SK-MEL-5 (cell line): ENCODE measurements around the gene STRADA. TPM values are rescaled to one million over a fixed set of nuclear protein-coding genes. Genes with fewer than 3 reads are reported as not detected.

ENCODE experiments used
- DNase-seq: peaks from one replicate; pipeline ENCODE4 v3.0.0-alpha.2; 2016; ENCODE audit warnings: low read depth, low spot score
- in situ Hi-C: cut with HindIII; loops from 2 replicates; pipeline ENCODE4 v1.10.0; 2016; ENCODE audit warnings: low sequenced_read_pairs, high pct_unique_total_duplicates, low pct_unique_long_range_greater_than_20kb
- total RNA-seq: library from RNA; depleted of rRNA; stranded (reverse); fragments of >200 nt; shearing (Covaris generic); gene quantifications from 2 replicates; pipeline ENCODE4 v1.2.3, GENCODE V29; 2014

The STRADA gene
- total RNA-seq, 1 experiment from 2014 or later = 11.9 TPM

DNA sequence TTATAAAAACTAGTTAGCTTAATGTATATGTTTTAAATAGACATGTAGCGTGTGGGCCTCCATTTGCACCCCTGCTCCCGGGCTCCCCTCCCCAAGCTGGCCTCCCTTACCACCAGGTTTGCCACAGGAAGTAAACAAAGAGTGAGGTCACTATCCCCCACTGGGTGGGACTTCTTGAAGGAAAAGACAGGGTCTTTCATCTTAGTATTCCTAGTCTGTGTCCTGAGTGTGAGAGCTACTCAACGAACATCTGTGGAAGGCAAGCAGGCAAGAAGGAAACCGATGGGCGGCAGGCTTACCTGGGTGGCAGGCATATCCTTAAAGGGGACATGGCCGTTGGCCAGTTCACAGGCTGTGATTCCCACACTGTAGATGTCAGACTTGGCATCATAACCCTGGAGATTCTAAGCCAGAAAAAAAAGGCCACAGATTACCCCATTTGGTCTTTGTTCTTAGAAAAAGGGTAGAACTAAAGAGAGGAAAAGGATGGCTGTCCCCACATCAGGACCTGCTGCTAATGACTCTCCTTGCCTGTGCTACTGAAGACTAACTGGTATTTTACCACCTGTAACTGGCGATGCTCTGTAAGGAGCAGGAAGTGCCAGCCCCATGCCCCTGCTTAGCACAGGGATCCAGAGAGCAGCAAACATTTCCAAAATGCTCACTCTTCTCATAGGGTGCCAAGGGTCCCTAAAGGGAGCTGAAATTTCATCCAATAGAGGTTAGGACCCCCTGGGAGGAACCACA is 35.1 kb downstream of the STRADA start:
- in situ Hi-C loops = no loop called here
- no peak for DNase-seq

GRCh38 chr17:63705657-63706056 is 35.9 kb downstream of the STRADA start:
- in situ Hi-C loops = no loop called here

GRCh38 chr17:63704836-63705235 is 36.8 kb downstream of the STRADA start:
- in situ Hi-C loops = no loop called here

More at GRCh38 chr17:63705657-63706056, 35.9 kb downstream of the STRADA start:
- DNase-seq = no peak

DNA sequence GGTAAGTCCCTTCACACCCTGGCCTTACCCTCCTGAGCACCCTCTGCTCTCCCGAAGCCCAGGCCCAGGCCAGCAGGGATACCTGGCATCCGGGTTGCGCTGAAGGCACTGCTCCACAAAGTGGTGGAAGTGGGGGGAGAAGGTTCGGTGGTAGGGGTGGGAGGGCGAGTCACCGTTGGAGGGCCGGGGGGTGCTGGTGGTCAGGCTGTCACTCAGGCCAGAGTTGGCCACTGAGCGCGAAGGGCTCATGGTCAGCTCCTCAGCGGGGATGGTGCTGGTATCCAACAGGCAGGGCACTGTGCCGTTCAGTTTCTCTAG is 37.4 kb downstream of the STRADA start:
- DNase-seq = no peak
- in situ Hi-C loops = no loop called here

More at GRCh38 chr17:63704836-63705235, 36.8 kb downstream of the STRADA start:
- DNase-seq = no peak

- in situ Hi-C loops = no loop called here
- DNase-seq = no peak
Observed at GRCh38 chr17:63703556-63704258, 37.9 kb downstream of the STRADA start.

- DNase-seq = no peak
- in situ Hi-C loops = no loop called here
Observed at GRCh38 chr17:63703029-63703428, 38.6 kb downstream of the STRADA start.

- no peak for DNase-seq
- in situ Hi-C loops = no loop called here
Observed at GRCh38 chr17:63702721-63703015, 38.9 kb downstream of the STRADA start.

GRCh38 chr17:63701868-63702720 is 39.5 kb downstream of the STRADA start:
- no peak for DNase-seq
- in situ Hi-C loops = no loop called here

- in situ Hi-C loops = no loop called here
- no peak for DNase-seq
Observed at GRCh38 chr17:63701456-63701820, 40.2 kb downstream of the STRADA start.

DNA sequence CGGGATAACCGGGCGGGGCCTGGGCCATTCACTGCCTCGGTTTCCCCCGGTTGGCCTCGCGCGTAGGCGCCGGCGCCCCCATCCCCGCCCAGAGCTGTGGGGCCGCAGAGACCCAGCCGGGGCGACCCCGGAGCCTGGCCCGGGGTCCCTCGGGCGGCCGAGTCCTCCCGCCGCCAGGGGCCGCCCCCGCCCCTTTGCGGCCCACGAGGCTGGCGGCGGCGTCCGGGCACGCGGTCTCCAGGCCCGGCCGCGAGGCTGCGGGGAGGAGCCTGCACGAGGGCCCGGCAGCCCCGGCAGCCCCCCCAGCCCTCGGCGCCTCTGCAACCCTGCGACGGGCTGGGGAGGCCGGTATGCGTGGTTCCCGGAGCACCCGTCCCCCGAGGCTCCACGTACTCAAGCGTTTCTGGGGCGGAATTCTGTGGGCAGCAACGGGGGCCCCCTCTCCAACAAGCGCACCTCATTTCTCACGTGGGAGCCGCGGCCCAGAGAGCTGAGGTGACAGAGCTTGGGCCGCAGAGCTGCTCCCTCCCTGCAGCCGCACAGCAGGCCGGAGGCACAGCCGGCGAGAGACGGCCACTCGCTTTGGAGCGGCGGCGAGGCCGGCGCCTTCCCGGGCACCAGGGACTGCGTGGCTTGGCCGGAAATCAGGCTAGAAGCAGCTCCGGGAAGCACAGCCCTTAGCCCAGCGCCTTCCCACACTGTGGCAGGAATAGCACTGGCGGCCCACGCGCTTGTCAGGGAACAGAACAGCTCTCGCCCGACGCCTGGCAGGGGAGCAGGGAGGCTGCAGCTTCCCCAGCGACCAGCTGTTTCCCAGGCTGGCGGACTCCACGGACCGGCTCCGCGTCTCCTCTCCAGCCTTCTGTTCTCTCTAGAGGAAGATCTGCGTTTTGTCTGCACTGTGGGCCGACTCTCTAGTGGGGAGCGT is 40.8 kb downstream of the STRADA start:
- no peak for DNase-seq
- in situ Hi-C loops = no loop called here

DNA sequence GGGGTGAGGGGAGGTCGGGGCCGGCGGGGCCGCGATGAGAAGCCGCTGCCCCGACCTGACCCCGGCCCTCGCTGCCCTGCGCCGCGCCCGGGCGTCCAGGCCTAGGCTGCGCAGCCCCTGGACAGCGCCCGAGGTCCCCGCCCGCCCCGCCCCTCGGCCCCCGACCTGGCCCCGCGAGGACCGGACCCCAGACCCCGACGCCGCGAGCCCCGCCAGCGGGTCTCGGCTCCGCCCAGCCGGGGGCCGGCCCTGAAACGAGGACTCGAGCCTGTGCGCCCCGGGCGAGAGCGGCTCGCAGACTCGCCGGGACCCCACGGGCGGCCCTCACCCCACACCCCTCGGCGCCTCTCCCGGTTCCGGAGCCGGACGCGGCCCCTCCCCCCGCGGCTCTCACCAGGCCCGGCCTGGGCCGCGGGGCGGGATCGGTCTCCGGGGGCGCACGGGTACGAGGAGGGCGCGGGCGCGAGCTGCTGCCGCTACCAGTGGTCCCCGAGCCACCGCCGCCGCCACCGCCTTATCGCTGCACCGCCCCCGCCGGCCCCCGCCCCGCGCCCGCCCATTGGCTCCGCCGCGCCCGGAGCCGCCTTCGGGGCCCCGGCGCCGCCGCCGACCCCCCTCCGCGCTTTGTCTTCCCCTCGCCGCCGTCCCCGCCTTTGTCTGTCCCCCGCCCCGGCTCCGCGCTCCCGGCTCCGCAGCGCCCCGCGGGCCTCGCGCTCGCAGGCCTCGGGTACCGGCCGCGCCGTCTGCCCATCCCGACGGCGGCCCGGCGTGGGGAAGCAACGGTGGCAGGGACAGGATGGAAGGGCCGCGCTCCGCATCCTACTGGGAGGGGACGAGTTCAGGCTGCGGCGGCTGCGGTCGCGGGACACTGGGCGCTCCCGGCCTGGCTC is 41.7 kb downstream of the STRADA start, which contains the start of gene LIMD2:
LIMD2 (minus strand) TSS at position 488 of the 890 bp plus-strand sequence. CDS start 827 bp downstream, outside the sequence.
- no peak for DNase-seq
- in situ Hi-C loops = no loop called here

DNA sequence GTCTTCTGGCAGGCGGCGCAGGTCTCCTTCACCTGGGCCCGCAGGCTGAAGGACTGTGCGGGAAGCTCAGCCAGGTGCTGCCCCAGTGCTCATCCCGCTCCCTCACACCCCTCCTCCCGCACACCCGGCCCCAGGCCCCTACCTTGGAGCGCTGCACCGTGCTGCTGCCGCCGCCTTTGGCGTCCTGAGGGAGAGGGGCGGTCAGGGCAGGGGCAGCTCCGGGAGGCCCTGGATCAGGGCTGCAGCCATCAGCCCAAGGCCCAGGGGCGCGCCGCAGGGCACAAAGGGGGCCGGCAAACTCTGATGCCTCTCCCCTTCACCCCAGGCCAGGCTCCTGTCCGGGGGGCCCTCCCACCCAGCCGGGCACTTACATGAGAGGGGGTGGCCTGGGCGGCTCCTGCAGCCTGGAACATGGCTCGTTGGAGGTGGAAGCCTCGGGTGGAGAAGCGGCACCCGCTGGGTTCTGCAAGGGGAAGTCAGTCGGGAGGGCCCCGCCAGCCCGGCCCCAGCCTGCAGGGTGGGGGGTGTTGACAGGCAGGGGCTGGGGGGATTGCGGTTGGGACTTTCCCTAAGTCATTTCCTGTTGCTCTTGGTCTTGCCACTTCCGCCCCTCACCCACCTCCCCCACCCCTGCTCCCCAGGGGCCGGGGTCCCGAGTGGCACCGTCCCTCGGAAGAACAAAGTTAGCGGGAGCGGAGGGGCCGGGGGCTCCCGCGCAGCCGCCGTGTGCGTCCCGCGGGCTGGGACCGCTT is 42.5 kb downstream of the STRADA start:
- no peak for DNase-seq
- in situ Hi-C loops = no loop called here

DNA sequence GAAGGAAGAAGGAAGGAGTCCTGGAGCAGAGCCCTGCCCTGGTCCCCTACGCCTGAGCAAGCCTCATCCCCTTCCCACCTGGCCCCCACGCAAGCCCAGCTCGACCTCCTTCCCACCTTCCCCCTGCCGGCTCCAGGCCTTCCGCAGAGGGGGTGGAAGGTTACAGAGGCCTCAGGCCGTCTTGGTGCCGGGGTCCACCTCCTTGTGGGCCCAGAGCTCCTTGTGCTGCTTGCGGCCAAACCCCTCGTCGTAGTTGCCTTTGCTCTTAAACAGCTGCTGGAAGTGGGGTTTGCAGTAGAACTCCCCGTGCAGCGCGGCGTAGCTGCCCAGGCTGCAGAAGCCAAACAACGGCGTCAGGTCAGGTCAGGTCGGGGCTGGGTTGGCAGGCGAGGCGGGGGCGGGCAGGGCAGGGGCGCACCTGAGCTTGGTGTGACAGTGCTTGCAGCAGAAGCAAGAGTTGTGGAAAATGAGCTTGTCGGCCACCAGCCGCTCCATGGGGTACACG is 43.2 kb downstream of the STRADA start:
- DNase-seq = no peak
- in situ Hi-C loops = no loop called here

DNA sequence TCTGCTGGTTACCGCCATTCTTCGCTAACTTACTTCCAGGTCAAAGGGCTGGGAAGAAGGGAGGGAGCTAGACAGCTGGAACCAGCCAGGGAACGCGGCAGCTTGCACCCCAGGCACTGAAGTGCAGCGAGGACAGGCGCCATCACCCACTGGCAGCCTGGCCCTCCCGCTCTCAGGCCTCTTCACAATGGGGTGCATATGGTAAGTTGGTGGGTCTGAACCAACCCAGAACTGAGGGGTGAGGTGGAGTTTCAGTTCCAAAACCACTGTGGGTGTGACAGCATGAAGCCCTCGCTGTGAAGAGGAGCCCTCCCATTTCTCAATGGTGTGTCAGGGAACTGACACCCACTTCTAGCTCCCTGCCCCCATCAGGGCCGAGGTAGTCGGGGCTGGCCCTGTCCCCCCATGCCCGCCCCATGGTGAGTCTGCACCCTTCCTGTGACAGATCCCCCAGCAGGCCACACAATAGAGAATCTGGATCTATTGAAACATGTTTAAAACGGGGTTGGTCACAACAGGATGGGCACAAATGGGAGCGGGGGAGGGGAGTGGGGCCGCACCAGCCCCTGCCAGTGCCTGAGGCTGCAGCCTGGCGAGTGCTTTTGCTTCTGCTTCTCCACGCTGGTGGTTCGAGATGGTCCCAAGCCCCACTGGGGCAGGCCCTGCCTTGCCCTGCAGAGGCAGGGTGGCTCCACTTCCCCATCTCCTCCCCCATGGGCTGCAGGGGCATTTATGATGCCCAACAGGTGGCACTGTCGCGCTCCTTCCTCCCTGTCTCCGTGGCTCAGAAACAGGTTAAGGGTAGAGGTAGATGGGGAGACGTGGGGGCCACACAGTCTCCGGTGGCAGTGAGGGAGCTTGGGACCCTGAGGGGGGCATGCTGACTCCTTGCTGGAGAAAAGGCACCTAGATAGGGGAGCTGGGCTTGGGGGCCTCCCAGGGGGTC is 44.0 kb downstream of the STRADA start:
- peak; percentile 66 for DNase-seq
- in situ Hi-C loops = no loop called here
